Measurements from ENCODE around the gene TAF6. TPM values are rescaled to one million over a fixed set of nuclear protein-coding genes. Genes with fewer than 3 reads are reported as not detected.

TAF6 gene
- total and polyA plus RNA-seq, 2 of the 4 experiments (the other 2 are of a cell fraction), result 11.3 to 55.3 TPM

- H3K27me3 ChIP-seq (ENCODE audit: control insufficient read depth, insufficient read depth, low read length), result no peaks in the 10 kb centered on the region
- H4K20me1 ChIP-seq (ENCODE audit: insufficient read depth, low read length), result peaks cover 16% of the 10 kb centered on the region
- in situ Hi-C loops (cut with MboI; ENCODE audit: low sequenced_read_pairs) (no loop called here), dilution Hi-C loops (cut with HindIII; ENCODE audit: low sequenced_read_pairs, unreplicated experiment) (no loop called here), intact Hi-C loops (cut with micrococcal nuclease) (no loop called here)
- WGBS, 2 experiments (ENCODE audit: extremely low coverage in 2 of 2, insufficient read length in 1 of 2), result no CpG with 5 or more reads among the region's 7 CpGs
- H4K91ac ChIP-seq (ENCODE audit: insufficient read depth, low read depth, low read length), result peak overlapping the region; percentile 46
- H4K5ac ChIP-seq (ENCODE audit: low read depth, low read length), result peak overlapping the region; percentile 80
- H4K8ac ChIP-seq (ENCODE audit: low read depth in 2 of 2, low read length in 2 of 2), result peak overlapping the region; percentile 94 to 99
- H3K4me3 ChIP-seq (ENCODE audit: insufficient read depth, low read depth, low read length), result peak overlapping the region; percentile 77
- H3K36me3 ChIP-seq (ENCODE audit: control insufficient read depth, insufficient read depth, low read length), result peaks cover 28% of the 10 kb centered on the region
- peak overlapping the region; percentile 94 for H2AFZ ChIP-seq (replicated peaks; ENCODE audit: low read length, poor library complexity)
- no peak overlapping the region for H2BK15ac ChIP-seq (ENCODE audit: low read depth, low read length)
- no peak for DNase-seq
- H2BK120ac ChIP-seq (ENCODE audit: low read depth, low read length), result peak overlapping the region; percentile 47
- peak overlapping the region; percentile 73 for H3K9ac ChIP-seq (ENCODE audit: low read depth, low read length)
- peaks cover 6% of the 10 kb centered on the region for H3K4me1 ChIP-seq (ENCODE audit: control insufficient read depth, insufficient read depth, low read length)
- H3K79me1 ChIP-seq (ENCODE audit: low read depth in 1 of 2, low read length in 2 of 2), result peaks cover 12 to 40% of the 10 kb centered on the region in 2 experiments
- POLR2A ChIA-PET (ENCODE audit: unreplicated experiment), result interaction anchor here (0.6 kb wide), 1 partner anchor 12 kb away, joined by 4 read pairs; no protein-coding TSS in a partner anchor
- TF ChIP-seq FOS (IDR thresholded peaks at IDR 0.05; ENCODE audit: low read depth, low read length), result no peak
- TF ChIP-seq MAFK (IDR thresholded peaks at IDR 0.05; ENCODE audit: low read depth, low read length), result no peak
- no peak for TF ChIP-seq BHLHE40 (IDR thresholded peaks at IDR 0.05; ENCODE audit: low read depth, low read length)
- TF ChIP-seq, protein P1, sequence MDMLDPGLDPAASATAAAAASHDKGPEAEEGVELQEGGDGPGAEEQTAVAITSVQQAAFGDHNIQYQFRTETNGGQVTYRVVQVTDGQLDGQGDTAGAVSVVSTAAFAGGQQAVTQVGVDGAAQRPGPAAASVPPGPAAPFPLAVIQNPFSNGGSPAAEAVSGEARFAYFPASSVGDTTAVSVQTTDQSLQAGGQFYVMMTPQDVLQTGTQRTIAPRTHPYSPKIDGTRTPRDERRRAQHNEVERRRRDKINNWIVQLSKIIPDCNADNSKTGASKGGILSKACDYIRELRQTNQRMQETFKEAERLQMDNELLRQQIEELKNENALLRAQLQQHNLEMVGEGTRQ (IDR thresholded peaks at IDR 0.05; ENCODE audit: low read depth, low read length), result no peak
- no peak for TF ChIP-seq CEBPB (IDR thresholded peaks at IDR 0.05; ENCODE audit: low read depth, low read length)
- TF ChIP-seq, protein P2, sequence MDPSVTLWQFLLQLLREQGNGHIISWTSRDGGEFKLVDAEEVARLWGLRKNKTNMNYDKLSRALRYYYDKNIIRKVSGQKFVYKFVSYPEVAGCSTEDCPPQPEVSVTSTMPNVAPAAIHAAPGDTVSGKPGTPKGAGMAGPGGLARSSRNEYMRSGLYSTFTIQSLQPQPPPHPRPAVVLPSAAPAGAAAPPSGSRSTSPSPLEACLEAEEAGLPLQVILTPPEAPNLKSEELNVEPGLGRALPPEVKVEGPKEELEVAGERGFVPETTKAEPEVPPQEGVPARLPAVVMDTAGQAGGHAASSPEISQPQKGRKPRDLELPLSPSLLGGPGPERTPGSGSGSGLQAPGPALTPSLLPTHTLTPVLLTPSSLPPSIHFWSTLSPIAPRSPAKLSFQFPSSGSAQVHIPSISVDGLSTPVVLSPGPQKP (IDR thresholded peaks at IDR 0.05; ENCODE audit: borderline replicate concordance, low read depth, low read length), result no peak
- TF ChIP-seq RCOR1 (IDR thresholded peaks at IDR 0.05; ENCODE audit: insufficient replicate concordance, low read length), result no peak
- no peak for TF ChIP-seq SMC3 (IDR thresholded peaks at IDR 0.05; ENCODE audit: low read depth, low read length)
- TF ChIP-seq NFE2L2 (IDR thresholded peaks at IDR 0.05; ENCODE audit: low read depth, low read length), result no peak
- TF ChIP-seq RFX5 (IDR thresholded peaks at IDR 0.05; ENCODE audit: low read depth, low read length), result no peak
- TF ChIP-seq RAD21 (IDR thresholded peaks at IDR 0.05; ENCODE audit: low read length), result no peak
- no peak for TF ChIP-seq POLR2A (IDR thresholded peaks at IDR 0.05; ENCODE audit: low read depth, low read length)
- TF ChIP-seq CHD1 (IDR thresholded peaks at IDR 0.05; ENCODE audit: low read depth, low read length), result no peak
- no peak for TF ChIP-seq CTCF (conservative IDR thresholded peaks at IDR 0.05; ENCODE audit: low read depth, low read length)
- TF ChIP-seq MAZ (IDR thresholded peaks at IDR 0.05; ENCODE audit: borderline replicate concordance, low read depth, low read length), result no peak
- no peak for TF ChIP-seq MXI1 (IDR thresholded peaks at IDR 0.05; ENCODE audit: borderline replicate concordance, low read depth, low read length)
- ATAC-seq (ENCODE audit: low read depth), result no peak
- peak overlapping the region; percentile 80 for H3K27ac ChIP-seq (ENCODE audit: insufficient read depth, low read length)
- H3K9me3 ChIP-seq (ENCODE audit: control insufficient read depth, insufficient read depth, low read length), result no peaks in the 10 kb centered on the region
- H3K9me1 ChIP-seq (ENCODE audit: insufficient read depth, low read length), result peaks cover 2% of the 10 kb centered on the region; the same call in 1 of the 2 replicates
- BruUV-seq (replicated peaks), result no TSS peak
- CTCF ChIA-PET, result no interaction called here
- no peak overlapping the region for H2BK20ac ChIP-seq (ENCODE audit: low read depth, low read length)
- peak overlapping the region; percentile 87 for H2AK9ac ChIP-seq (replicated peaks; ENCODE audit: low read depth, low read length, poor library complexity)
- H2AK5ac ChIP-seq (ENCODE audit: low read depth, low read length), result peak overlapping the region; percentile 52
- H3K4me2 ChIP-seq (ENCODE audit: low read depth, low read length), result peak overlapping the region; percentile 80
- H2BK5ac ChIP-seq (ENCODE audit: low read depth, low read length, poor library complexity, severe bottlenecking), result peak overlapping the region; percentile 63
- H3K14ac ChIP-seq (replicated peaks; ENCODE audit: low read depth, low read length), result peak overlapping the region; percentile 66
- peak overlapping the region; percentile 33; the same call in 1 of the 2 replicates for H3K56ac ChIP-seq (ENCODE audit: extremely low read depth, insufficient read depth, low read length)
- peak overlapping the region; percentile 71; the same call in 1 of the 2 replicates for H3K18ac ChIP-seq (ENCODE audit: low read depth, low read length)
- H3K23ac ChIP-seq (ENCODE audit: low read depth, low read length), result 0 out of 2 replicates have a peak overlapping the region, but pooled peaks have one; percentile 17
- peak overlapping the region; percentile 78 for H3K4ac ChIP-seq (ENCODE audit: low read depth, low read length)
Observed at GRCh38 chr7:100159099-100159623, 40.0 kb upstream of the TAF6 start.
